ENCODE measurements around the gene EMSY. TPM values are rescaled to one million over a fixed set of nuclear protein-coding genes. Genes with fewer than 3 reads are reported as not detected.

The EMSY gene
- total RNA-seq, 4 donors from 2014 or later, result 35.7 to 79.6 (median 43.8) TPM

GRCh38 chr11:76587820-76588454, 143.1 kb downstream of the EMSY start:
- DNase-seq, result no peak
- intact Hi-C loops (cut with DNase I; ENCODE audit: low total_unique reads), result no loop called here
- H3K27me3 ChIP-seq, result no peaks in the 10 kb centered on the region

DNA sequence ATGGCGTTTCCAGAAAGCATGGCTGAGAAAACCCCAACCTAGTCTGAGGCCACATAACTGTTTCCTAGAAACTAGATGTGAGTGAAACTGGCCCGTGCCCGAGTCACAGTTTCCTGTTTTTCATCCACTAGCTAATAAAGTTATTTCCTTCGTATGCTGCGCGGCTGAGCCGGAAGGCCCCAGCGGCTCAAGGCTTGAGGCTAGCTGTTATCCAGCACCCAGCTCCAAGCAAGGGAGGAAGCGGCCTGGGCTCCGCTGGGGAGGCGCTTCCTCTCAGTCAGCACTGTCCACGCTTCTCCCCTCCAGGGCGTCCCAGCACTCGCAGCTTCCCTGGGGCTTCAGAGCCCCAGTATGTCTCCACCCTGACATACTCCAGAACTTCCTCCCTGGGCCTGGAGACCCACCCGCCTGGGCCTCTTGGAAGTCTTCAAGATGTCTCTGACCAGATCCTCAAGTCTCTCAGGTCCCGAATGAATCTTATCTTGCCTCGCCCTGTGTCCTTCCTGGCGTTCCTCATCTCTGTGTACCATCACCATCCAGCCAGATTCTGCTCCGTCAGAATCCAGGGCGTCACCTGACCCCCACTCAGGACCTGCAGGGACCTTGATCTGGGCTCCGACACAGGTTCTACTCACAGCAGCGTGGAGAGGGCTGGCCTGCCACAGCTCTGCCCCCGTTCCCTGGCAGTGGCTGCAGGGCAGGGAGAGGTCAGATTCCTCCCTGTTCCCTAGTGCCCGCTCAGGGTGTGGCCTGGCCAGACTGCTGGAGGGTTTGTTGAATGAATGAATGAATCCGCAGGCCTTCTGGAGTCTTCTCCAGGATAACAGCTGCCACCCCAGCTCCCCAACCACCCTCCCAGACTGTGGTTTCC, 143.9 kb downstream of the EMSY start:
- intact Hi-C loops (cut with DNase I; ENCODE audit: low total_unique reads), result no loop called here
- H3K27me3 ChIP-seq, result no peaks in the 10 kb centered on the region
- no peaks in the 10 kb centered on the region for H3K36me3 ChIP-seq
- DNase-seq, result peak; percentile 57
- H3K9me3 ChIP-seq, result no peaks in the 10 kb centered on the region
- WGBS, 2 donors (ENCODE audit: low coverage in 1 of 2), result 45 to 80% methylated on average over 1 to 22 of the region's 25 CpGs
- H3K4me1 ChIP-seq, result peaks cover 0 to 52% (median 28%) of the 10 kb centered on the region in 4 donors
- TF ChIP-seq POLR2AphosphoS5 (IDR thresholded peaks at IDR 0.05), result peak in 1 of 3 donors; percentile 7
- TF ChIP-seq EP300 (IDR thresholded peaks at IDR 0.05; ENCODE audit: low read depth), result no peak
- in situ Hi-C loops (cut with MboI; ENCODE audit: low pct_ligation_motif_present in 1 of 4, low pct_unique_long_range_greater_than_20kb in 1 of 4, low sequenced_read_pairs in 3 of 4), result no loop called here
- peak overlapping the region; percentile 29 to 83 (median 68) for H3K27ac ChIP-seq
- no peak overlapping the region for H3K4me3 ChIP-seq

More at GRCh38 chr11:76587820-76588454, 143.1 kb downstream of the EMSY start:
- no peak overlapping the region for H3K4me3 ChIP-seq
- H3K9me3 ChIP-seq, result no peaks in the 10 kb centered on the region
- peak overlapping the region; percentile 29 to 83 (median 68) for H3K27ac ChIP-seq
- in situ Hi-C loops (cut with MboI; ENCODE audit: low pct_ligation_motif_present in 1 of 4, low pct_unique_long_range_greater_than_20kb in 1 of 4, low sequenced_read_pairs in 3 of 4), result no loop called here
- no peaks in the 10 kb centered on the region for H3K36me3 ChIP-seq
- 54 to 57% methylated on average over 2 to 5 of the region's 5 CpGs for WGBS, 2 donors (ENCODE audit: low coverage in 1 of 2)
- peaks cover 0 to 48% (median 26%) of the 10 kb centered on the region in 4 donors for H3K4me1 ChIP-seq
- TF ChIP-seq CTCF (IDR thresholded peaks at IDR 0.05), result no peak
- no peak for TF ChIP-seq EP300 (IDR thresholded peaks at IDR 0.05; ENCODE audit: low read depth)
- TF ChIP-seq POLR2AphosphoS5 (IDR thresholded peaks at IDR 0.05), result no peak
- no peak for TF ChIP-seq POLR2A (IDR thresholded peaks at IDR 0.05)

DNA sequence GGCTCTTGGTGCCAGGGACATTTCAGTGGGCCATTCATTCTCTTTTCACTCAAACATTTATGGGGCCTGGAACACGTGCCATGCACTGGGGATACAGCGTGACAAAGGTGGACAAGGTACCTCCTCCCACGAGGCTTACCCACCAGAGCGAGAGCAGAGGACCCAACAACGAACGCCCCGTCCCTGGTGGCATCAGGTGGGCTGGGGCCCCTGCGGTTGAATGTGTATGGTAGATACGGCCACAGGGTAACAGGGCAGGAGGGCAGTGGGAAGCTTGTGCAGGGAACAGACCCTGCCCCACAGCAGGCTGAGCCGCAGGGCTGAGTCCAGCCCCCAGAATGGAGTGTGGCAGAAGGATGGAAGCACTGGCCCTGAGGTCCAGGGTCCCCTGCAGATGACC, 144.7 kb downstream of the EMSY start:
- WGBS, 2 donors (ENCODE audit: low coverage in 1 of 2), result 90% methylated on average over 10 of the region's 10 CpGs; no CpG with 5 or more reads in 1 of the 2 donors
- H3K27me3 ChIP-seq, result no peaks in the 10 kb centered on the region
- H3K4me3 ChIP-seq, result no peak overlapping the region
- intact Hi-C loops (cut with DNase I; ENCODE audit: low total_unique reads), result no loop called here
- H3K4me1 ChIP-seq, result peaks cover 0 to 53% (median 28%) of the 10 kb centered on the region in 4 donors
- no peaks in the 10 kb centered on the region for H3K36me3 ChIP-seq
- DNase-seq, result no peak
- in situ Hi-C loops (cut with MboI; ENCODE audit: low pct_ligation_motif_present in 1 of 4, low pct_unique_long_range_greater_than_20kb in 1 of 4, low sequenced_read_pairs in 3 of 4), result no loop called here
- TF ChIP-seq CTCF (IDR thresholded peaks at IDR 0.05), result no peak
- no peak for TF ChIP-seq EP300 (IDR thresholded peaks at IDR 0.05; ENCODE audit: low read depth)
- TF ChIP-seq POLR2AphosphoS5 (IDR thresholded peaks at IDR 0.05), result no peak
- TF ChIP-seq POLR2A (IDR thresholded peaks at IDR 0.05), result no peak
- H3K9me3 ChIP-seq, result no peaks in the 10 kb centered on the region
- peak overlapping the region in 3 of 4 donors; percentile 29 to 83 (median 79) for H3K27ac ChIP-seq

GRCh38 chr11:76589964-76590950, 145.4 kb downstream of the EMSY start:
- H3K4me1 ChIP-seq, result peaks cover 0 to 53% (median 28%) of the 10 kb centered on the region in 4 donors
- intact Hi-C loops (cut with DNase I; ENCODE audit: low total_unique reads) (no loop called here), in situ Hi-C loops (cut with MboI; ENCODE audit: low pct_ligation_motif_present in 1 of 4, low pct_unique_long_range_greater_than_20kb in 1 of 4, low sequenced_read_pairs in 3 of 4) (no loop called here)
- no peak for DNase-seq
- H3K9me3 ChIP-seq, result no peaks in the 10 kb centered on the region
- H3K27ac ChIP-seq, result peak overlapping the region; percentile 38 to 83 (median 80)
- no peak overlapping the region for H3K4me3 ChIP-seq
- H3K27me3 ChIP-seq, result no peaks in the 10 kb centered on the region
- WGBS, 2 donors (ENCODE audit: low coverage in 1 of 2), result 74 to 100% methylated on average over 1 to 9 of the region's 9 CpGs
- no peak for TF ChIP-seq POLR2A (IDR thresholded peaks at IDR 0.05)
- TF ChIP-seq EP300 (IDR thresholded peaks at IDR 0.05; ENCODE audit: low read depth), result no peak
- TF ChIP-seq CTCF (IDR thresholded peaks at IDR 0.05), result no peak
- no peak for TF ChIP-seq POLR2AphosphoS5 (IDR thresholded peaks at IDR 0.05)
- H3K36me3 ChIP-seq, result no peaks in the 10 kb centered on the region
